BLaER1 (cell line): ENCODE measurements around the gene HCRTR2.

Experiments
- H3K27ac ChIP-seq: shearing (Covaris generic); formaldehyde crosslinking; 2 replicates; pipeline ENCODE4 v1.8.1; 2022
- H3K27me3 ChIP-seq: shearing (Covaris generic); formaldehyde crosslinking; 2 replicates; pipeline ENCODE4 v1.8.1; 2022
- H3K36me3 ChIP-seq: shearing (Covaris generic); formaldehyde crosslinking; 2 replicates; pipeline ENCODE4 v1.8.1; 2022
- H3K4me1 ChIP-seq: shearing (Covaris generic); formaldehyde crosslinking; 2 replicates; pipeline ENCODE4 v1.8.1; 2022
- H3K4me2 ChIP-seq: shearing (Covaris generic); formaldehyde crosslinking; 2 replicates; pipeline ENCODE4 v1.8.1; 2022
- H3K4me3 ChIP-seq: shearing (Covaris generic); formaldehyde crosslinking; 2 replicates; pipeline ENCODE4 v1.8.1; 2022
- H3K9ac ChIP-seq: shearing (Covaris generic); formaldehyde crosslinking; 2 replicates; pipeline ENCODE4 v1.8.1; 2022
- H3K9me3 ChIP-seq: shearing (Covaris generic); formaldehyde crosslinking; 2 replicates; pipeline ENCODE4 v1.8.1; 2022
- H4K20me1 ChIP-seq: shearing (Covaris generic); formaldehyde crosslinking; 2 replicates; pipeline ENCODE4 v1.8.1; 2022
- Cebpa-rat ChIP-seq: shearing (Covaris generic); IDR thresholded peaks from 2 replicates; pipeline ENCODE4 v1.8.1; 2022

HCRTR2 gene

GRCh38 chr6:55175078-55176049 is 1.0 kb downstream of the HCRTR2 start:
- Histone ChIP-seq H3K9me3 (no peaks in the 10 kb centered on the region), H3K27ac (no peak overlapping the region), H3K4me3 (no peak overlapping the region), H3K4me1 (no peaks in the 10 kb centered on the region), H3K36me3 (no peaks in the 10 kb centered on the region), H3K27me3 (no peaks in the 10 kb centered on the region), H3K9ac (no peak overlapping the region), H3K4me2 (no peak overlapping the region), H4K20me1 (no peaks in the 10 kb centered on the region)
- TF ChIP-seq Cebpa-rat, result no peak

- no peaks in the 10 kb centered on the region for H4K20me1 ChIP-seq
- no peak overlapping the region for H3K27ac ChIP-seq
- no peak overlapping the region for H3K4me2 ChIP-seq
- H3K4me1 ChIP-seq, result peaks cover 1% of the 10 kb centered on the region
- no peaks in the 10 kb centered on the region for H3K27me3 ChIP-seq
- no peak overlapping the region for H3K4me3 ChIP-seq
- no peaks in the 10 kb centered on the region for H3K36me3 ChIP-seq
- no peak for TF ChIP-seq Cebpa-rat
- H3K9me3 ChIP-seq, result no peaks in the 10 kb centered on the region
- no peak overlapping the region for H3K9ac ChIP-seq
These were observed 2.6 kb downstream of the HCRTR2 start for GRCh38 chr6:55176958-55177357.

GRCh38 chr6:55180258-55180657 is 5.9 kb downstream of the HCRTR2 start:
- H3K27me3 ChIP-seq, result no peaks in the 10 kb centered on the region
- H3K27ac ChIP-seq, result no peak overlapping the region
- no peak for TF ChIP-seq Cebpa-rat
- peaks cover 8% of the 10 kb centered on the region for H3K4me1 ChIP-seq
- H3K4me2 ChIP-seq, result no peak overlapping the region
- no peaks in the 10 kb centered on the region for H3K9me3 ChIP-seq
- H3K4me3 ChIP-seq, result no peak overlapping the region
- no peaks in the 10 kb centered on the region for H3K36me3 ChIP-seq
- no peaks in the 10 kb centered on the region for H4K20me1 ChIP-seq
- H3K9ac ChIP-seq, result no peak overlapping the region

DNA sequence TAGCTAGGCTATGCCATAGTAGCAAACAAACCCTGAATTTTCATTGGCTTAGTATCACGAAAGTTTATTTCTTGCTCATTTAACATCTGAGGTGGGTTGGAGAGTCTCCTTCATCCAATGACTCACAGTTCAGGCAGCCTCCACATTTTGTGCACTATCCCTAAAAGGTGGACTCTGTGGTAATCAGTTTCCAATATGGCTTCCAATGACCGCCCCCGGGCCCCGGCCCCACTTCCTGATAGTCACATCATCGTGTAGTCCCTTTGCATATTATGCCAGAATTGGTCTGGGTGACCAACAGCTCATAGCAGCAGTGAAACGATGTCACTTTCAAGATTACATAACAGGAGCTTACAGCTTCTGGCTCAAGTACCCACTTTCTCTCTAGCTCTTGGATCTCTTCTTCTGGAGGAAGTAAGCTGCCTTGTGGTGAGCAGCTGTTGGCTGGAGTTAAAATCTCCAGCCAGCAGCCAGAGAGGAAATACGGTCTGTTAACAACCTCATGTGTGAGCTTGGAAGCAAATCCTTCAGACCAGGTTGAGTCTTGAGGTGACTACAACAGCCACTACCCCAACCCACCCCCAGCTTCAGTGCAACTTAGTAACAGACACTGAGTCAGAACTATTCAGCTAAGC is 7.8 kb downstream of the HCRTR2 start:
- Histone ChIP-seq H3K4me3 (no peak overlapping the region), H3K27ac (no peak overlapping the region), H3K36me3 (no peaks in the 10 kb centered on the region), H3K9ac (no peak overlapping the region), H3K27me3 (no peaks in the 10 kb centered on the region), H3K9me3 (no peaks in the 10 kb centered on the region), H3K4me2 (peak overlapping the region; percentile 43), H3K4me1 (peaks cover 8% of the 10 kb centered on the region), H4K20me1 (no peaks in the 10 kb centered on the region)
- no peak for TF ChIP-seq Cebpa-rat

GRCh38 chr6:55184782-55185530 is 10.6 kb downstream of the HCRTR2 start:
- no peak for TF ChIP-seq Cebpa-rat
- Histone ChIP-seq H3K9me3 (no peaks in the 10 kb centered on the region), H4K20me1 (no peaks in the 10 kb centered on the region), H3K4me2 (no peak overlapping the region), H3K27ac (no peak overlapping the region), H3K4me1 (peaks cover 8% of the 10 kb centered on the region), H3K4me3 (no peak overlapping the region), H3K27me3 (no peaks in the 10 kb centered on the region), H3K36me3 (no peaks in the 10 kb centered on the region), H3K9ac (no peak overlapping the region)

- Histone ChIP-seq H3K4me2 (no peak overlapping the region), H3K4me1 (no peaks in the 10 kb centered on the region), H3K27ac (no peak overlapping the region), H3K9me3 (no peaks in the 10 kb centered on the region), H3K4me3 (no peak overlapping the region), H4K20me1 (no peaks in the 10 kb centered on the region), H3K9ac (no peak overlapping the region), H3K27me3 (no peaks in the 10 kb centered on the region), H3K36me3 (no peaks in the 10 kb centered on the region)
- TF ChIP-seq Cebpa-rat, result no peak
These were observed 24.4 kb downstream of the HCRTR2 start for GRCh38 chr6:55198715-55199114.

DNA sequence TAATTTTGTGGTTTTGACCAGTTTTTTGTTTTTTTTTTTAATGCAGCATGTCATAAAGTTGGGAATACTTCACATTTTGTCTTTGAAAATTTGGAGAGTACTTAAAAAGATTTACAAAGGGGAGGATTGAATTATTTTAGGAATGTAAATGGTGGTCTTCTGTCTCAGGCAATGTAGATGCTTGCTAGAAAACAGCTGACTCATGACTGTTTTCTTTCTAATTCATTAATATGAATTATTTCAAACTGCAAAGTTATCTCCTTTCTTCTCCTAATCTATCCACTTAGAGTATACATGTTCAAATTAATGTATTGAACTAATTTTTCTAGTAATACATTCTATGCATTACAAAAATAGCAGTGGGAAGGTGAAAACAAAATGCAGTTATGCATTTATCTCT is 24.9 kb downstream of the HCRTR2 start:
- Histone ChIP-seq H3K27me3 (no peaks in the 10 kb centered on the region), H3K27ac (no peak overlapping the region), H3K4me1 (no peaks in the 10 kb centered on the region), H3K9me3 (no peaks in the 10 kb centered on the region), H4K20me1 (no peaks in the 10 kb centered on the region), H3K4me3 (no peak overlapping the region), H3K4me2 (no peak overlapping the region), H3K9ac (no peak overlapping the region), H3K36me3 (no peaks in the 10 kb centered on the region)
- no peak for TF ChIP-seq Cebpa-rat

GRCh38 chr6:55208478-55209458 is 34.5 kb downstream of the HCRTR2 start:
- TF ChIP-seq Cebpa-rat, result no peak

DNA sequence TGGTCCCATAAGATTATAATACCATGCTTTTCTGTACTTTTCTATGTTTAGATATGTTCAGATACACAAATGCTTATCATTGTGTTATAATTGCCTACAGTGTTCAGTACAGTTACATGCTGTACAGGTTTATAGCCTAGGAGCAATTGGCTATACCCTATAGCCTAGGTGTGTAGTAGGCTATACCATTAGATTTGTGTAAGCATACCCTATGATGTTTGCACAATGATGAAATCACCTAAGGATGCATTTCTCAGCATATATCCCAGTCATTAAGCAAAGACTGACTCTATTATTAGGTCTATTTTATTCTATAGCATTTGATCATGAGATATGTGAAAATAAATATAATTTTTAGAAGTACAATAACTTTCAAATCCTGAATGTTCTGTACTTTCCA is 36.6 kb downstream of the HCRTR2 start:
- H3K27ac ChIP-seq, result no peak overlapping the region
- TF ChIP-seq Cebpa-rat, result no peak
- H3K4me3 ChIP-seq, result no peak overlapping the region
- no peaks in the 10 kb centered on the region for H3K27me3 ChIP-seq
- H3K9me3 ChIP-seq, result no peaks in the 10 kb centered on the region
- H3K36me3 ChIP-seq, result no peaks in the 10 kb centered on the region
- no peak overlapping the region for H3K4me2 ChIP-seq
- no peak overlapping the region for H3K9ac ChIP-seq
- H3K4me1 ChIP-seq, result no peaks in the 10 kb centered on the region
- H4K20me1 ChIP-seq, result no peaks in the 10 kb centered on the region

More at GRCh38 chr6:55208478-55209458, 34.5 kb downstream of the HCRTR2 start:
- Histone ChIP-seq H3K27ac (no peak overlapping the region), H4K20me1 (no peaks in the 10 kb centered on the region), H3K36me3 (no peaks in the 10 kb centered on the region), H3K9ac (no peak overlapping the region), H3K9me3 (no peaks in the 10 kb centered on the region), H3K4me3 (no peak overlapping the region), H3K27me3 (no peaks in the 10 kb centered on the region), H3K4me1 (no peaks in the 10 kb centered on the region), H3K4me2 (no peak overlapping the region)
